Measurements from ENCODE around the gene GRIN3B.

The GRIN3B gene

GRCh38 chr19:1008268-1009040 lies 8.2 kb downstream of the GRIN3B start:
- no peak for DNase-seq

- DNase-seq: no peak
These were observed 9.1 kb downstream of the GRIN3B start for GRCh38 chr19:1009041-1009980.

- DNase-seq: no peak
These were observed 9.8 kb downstream of the GRIN3B start for GRCh38 chr19:1009981-1010538.

GRCh38 chr19:1010586-1011510 lies 10.6 kb downstream of the GRIN3B start:
- DNase-seq: no peak

- DNase-seq: no peak
These were observed 11.7 kb downstream of the GRIN3B start for GRCh38 chr19:1011831-1012333.

DNA sequence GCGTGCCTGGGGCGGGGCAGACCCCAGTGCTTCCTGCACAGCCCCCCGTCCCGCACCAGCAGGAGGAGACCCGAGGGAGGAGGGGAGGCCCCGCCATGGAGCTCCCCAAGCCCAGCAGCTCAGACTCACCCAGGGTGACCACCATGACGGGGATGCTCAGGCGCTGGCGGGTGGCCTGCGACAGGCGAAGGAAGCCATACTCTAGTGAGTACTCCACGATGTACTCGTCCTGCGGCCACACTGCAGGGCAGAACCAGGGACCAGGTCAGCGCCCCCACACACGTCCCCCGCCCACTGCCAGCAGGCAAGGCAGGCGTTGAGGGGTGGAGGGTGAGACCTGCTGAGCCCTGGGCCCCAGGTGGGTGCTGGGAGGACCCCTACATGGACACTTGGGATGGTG lies 12.1 kb downstream of the GRIN3B start:
- DNase-seq: no peak

GRCh38 chr19:1013218-1013617 lies 13.0 kb downstream of the GRIN3B start:
- no peak for DNase-seq

- DNase-seq: no peak
These were observed 14.2 kb downstream of the GRIN3B start for GRCh38 chr19:1014161-1015060.

GRCh38 chr19:1015061-1015781 lies 15.0 kb downstream of the GRIN3B start:
- DNase-seq: no peak

- no peak for DNase-seq
These were observed 15.8 kb downstream of the GRIN3B start for GRCh38 chr19:1015782-1016646.

DNA sequence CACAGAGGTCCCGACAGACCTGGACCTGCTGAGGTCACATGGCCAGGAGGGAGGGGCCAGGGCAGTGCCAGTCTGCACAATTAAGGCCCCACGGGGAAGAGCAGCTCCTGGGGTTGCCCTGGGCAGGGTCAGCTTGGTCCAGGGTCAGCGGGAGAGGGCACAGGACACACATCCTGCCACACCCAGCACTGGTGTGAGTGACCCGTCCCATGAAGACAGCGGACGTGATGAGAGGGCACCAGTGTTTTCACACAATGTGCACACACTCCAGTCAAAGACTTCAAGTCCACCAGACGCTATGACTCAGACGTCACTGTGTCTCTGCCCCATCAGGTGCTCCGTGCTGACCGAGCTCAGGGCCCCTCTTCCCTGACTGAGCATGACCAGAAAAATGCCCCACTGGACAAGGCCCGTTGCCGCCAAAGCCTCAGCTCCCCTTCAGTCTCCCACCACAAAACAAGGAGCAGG lies 16.5 kb downstream of the GRIN3B start:
- no peak for DNase-seq

DNA sequence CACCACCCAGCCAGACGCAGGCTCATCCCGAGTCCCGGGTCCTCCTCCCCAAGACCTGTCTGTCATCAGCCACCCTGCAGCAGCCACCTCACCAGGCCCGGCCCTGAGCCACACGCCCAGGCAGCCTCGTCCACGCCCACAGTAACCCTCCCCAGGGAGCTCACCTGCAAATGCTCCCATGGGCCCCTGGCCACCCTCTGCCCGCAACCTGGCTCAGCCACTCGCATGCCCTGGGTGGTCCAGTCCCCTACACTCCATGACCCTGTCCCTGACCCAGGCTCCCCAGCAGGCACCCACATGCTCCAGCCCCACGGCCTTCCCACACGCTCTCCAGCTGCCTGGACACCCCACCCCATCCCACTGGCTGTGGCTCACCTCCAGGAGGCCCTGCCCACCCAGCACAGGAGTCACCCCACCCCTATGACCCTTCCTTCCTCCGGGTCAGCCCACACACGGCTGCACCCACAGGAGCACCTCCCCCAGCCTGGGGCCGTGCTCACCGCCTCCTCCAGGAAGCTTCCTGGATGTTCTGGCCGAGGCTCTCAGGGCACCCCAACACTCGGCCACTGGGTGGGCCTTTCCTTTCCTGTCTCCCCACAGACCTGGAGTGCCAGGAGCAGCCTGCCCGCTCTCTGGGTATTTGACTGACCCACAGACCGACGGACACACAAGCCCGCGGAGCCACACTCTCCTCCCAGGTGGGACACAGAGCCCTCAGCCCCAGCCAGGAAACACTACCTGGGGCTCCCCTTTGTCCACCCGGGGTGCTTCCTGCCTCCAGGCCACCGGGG lies 17.1 kb downstream of the GRIN3B start:
- DNase-seq: no peak

DNA sequence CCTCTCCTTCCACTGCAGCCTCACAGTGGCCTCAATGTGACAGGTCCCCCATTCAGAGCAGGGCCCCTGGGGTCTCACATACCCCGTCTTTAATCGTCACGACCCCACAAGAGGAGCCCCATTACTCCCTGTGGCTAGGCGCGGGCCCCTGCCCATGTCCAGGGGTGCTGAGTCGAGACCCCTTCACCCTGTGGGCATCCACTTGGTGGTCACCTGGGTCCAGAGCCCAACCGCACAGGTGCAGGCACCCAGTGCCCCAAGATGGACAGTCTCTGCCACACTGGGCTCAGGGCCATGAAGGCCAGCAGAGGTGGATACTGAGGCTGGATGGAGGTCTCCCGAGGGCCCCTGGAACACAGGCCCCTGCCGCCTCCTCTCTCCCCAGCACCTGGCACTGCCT lies 17.7 kb downstream of the GRIN3B start:
- no peak for DNase-seq

- DNase-seq: no peak
These were observed 18.2 kb downstream of the GRIN3B start for GRCh38 chr19:1018393-1018792.

- no peak for DNase-seq
These were observed 18.9 kb downstream of the GRIN3B start for GRCh38 chr19:1018932-1019615.

GRCh38 chr19:1019616-1019961 lies 19.4 kb downstream of the GRIN3B start:
- DNase-seq: no peak

DNA sequence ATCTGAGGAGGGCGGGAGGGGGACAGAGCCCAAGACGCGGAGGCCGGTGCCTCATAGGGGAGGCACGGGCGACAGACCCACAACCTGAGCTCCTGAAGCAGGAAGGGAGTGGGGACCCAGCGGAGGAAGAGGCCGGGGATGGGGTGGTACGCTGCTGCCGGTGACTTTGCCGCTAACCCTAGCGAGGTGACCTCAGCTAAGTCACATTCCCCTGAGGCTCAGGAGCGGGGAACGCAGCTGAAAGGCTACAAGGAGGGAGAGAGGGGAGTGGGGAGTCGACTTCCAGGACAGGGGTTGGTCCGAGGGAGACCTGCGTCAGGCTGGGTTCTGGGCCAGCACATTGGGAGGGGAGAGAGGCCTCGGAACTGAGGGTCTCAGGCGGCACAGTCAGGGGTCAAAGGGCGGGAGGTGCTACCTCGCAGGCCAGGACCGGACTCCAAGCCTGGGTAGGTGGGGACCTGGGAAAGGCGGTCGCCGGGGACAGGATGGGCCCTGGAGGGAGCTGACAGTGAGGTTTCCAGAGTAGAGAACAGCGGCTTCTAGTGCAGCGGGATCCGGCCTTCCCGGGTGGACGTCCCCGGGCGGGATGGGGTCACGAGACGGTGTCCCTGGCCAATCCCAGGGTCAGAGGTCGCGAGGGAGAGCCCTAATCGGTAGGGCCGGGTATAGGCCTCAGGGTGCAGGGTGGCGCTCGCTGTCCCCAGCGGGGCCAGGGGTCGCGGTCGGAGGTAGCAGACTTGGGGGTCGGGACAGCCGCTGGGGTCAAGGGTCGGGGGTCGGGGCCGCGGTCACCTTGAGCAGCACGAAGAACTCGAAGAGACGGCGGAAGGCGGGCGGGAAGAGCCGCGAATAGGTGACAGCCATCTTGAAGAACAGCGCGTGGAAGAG lies 20.0 kb downstream of the GRIN3B start:
- DNase-seq: peak; percentile 45
